ENCODE results near the gene IFT122. TPM values are rescaled to one million over a fixed set of nuclear protein-coding genes. Genes with fewer than 3 reads are reported as not detected.

IFT122 gene
- total RNA-seq, 5 donors from 2014 or later (not counting 1 experiment from before 2014, with no cell fraction given) = 15.0 to 23.9 (median 18.1) TPM

GRCh38 chr3:129530251-129530791, 90.3 kb downstream of the IFT122 start:
- Mint-ChIP-seq H3K36me3 (no peaks in the 10 kb centered on the region), H3K4me3 (no peak overlapping the region), H3K9me3 (no peaks in the 10 kb centered on the region), H3K4me1 (no peaks in the 10 kb centered on the region), H3K27me3 (peaks cover 0 to 2% of the 10 kb centered on the region in 2 donors), H3K27ac (no peak overlapping the region)
- H3K27me3 ChIP-seq (replicated peaks in 1 of 2; ENCODE audit: control insufficient read depth in 2 of 2, extremely low read depth in 1 of 2, insufficient read depth in 2 of 2, low read length in 1 of 2) = peaks cover 0 to 15% of the 10 kb centered on the region in 2 experiments
- DNase-seq = no peak
- no peaks in the 10 kb centered on the region for H3K9me3 ChIP-seq
- ATAC-seq (replicated peaks in 1 of 4) = no peak
- no peak overlapping the region for H3K27ac ChIP-seq (ENCODE audit: low read length)
- no peaks in the 10 kb centered on the region for H3K36me3 ChIP-seq (ENCODE audit: control insufficient read depth in 2 of 2, extremely low read depth in 1 of 2, insufficient read depth in 1 of 2, low read length in 1 of 2)
- CTCF ChIA-PET = no interaction called here
- H3K4me3 ChIP-seq (ENCODE audit: control insufficient read depth in 1 of 2, extremely low read depth in 1 of 2, low read length in 1 of 2) = no peak overlapping the region
- no peaks in the 10 kb centered on the region for H3K4me1 ChIP-seq (ENCODE audit: control insufficient read depth in 1 of 2, extremely low read depth in 1 of 2, insufficient read depth in 2 of 2, low read length in 2 of 2)
- POLR2A ChIA-PET = no interaction called here
- WGBS (ENCODE audit: insufficient coverage) = 82% methylated on average over 3 of the region's 6 CpGs

GRCh38 chr3:129530821-129531220, 90.8 kb downstream of the IFT122 start:
- ChIA-PET CTCF (no interaction called here), POLR2A (no interaction called here)
- 95% methylated on average over 11 of the region's 13 CpGs for WGBS (ENCODE audit: insufficient coverage)
- Histone ChIP-seq H3K27ac (ENCODE audit: low read length) (no peak overlapping the region), H3K4me1 (ENCODE audit: control insufficient read depth in 1 of 2, extremely low read depth in 1 of 2, insufficient read depth in 2 of 2, low read length in 2 of 2) (no peaks in the 10 kb centered on the region), H3K9me3 (no peaks in the 10 kb centered on the region), H3K36me3 (ENCODE audit: control insufficient read depth in 2 of 2, extremely low read depth in 1 of 2, insufficient read depth in 1 of 2, low read length in 1 of 2) (no peaks in the 10 kb centered on the region), H3K4me3 (ENCODE audit: control insufficient read depth in 1 of 2, extremely low read depth in 1 of 2, low read length in 1 of 2) (no peak overlapping the region), H3K27me3 (replicated peaks in 1 of 2; ENCODE audit: control insufficient read depth in 2 of 2, extremely low read depth in 1 of 2, insufficient read depth in 2 of 2, low read length in 1 of 2) (peaks cover 0 to 15% of the 10 kb centered on the region in 2 experiments)
- no peak for DNase-seq
- H3K27ac Mint-ChIP-seq = no peak overlapping the region
- H3K9me3 Mint-ChIP-seq = no peaks in the 10 kb centered on the region
- no peaks in the 10 kb centered on the region for H3K4me1 Mint-ChIP-seq
- no peak overlapping the region for H3K4me3 Mint-ChIP-seq
- ATAC-seq (replicated peaks in 1 of 4) = no peak
- H3K27me3 Mint-ChIP-seq = peaks cover 0 to 2% of the 10 kb centered on the region in 2 donors
- no peaks in the 10 kb centered on the region for H3K36me3 Mint-ChIP-seq

- ChIA-PET POLR2A (no interaction called here), CTCF (no interaction called here)
- H3K9me3 Mint-ChIP-seq = no peaks in the 10 kb centered on the region
- peaks cover 0 to 15% of the 10 kb centered on the region in 2 experiments for H3K27me3 ChIP-seq (replicated peaks in 1 of 2; ENCODE audit: control insufficient read depth in 2 of 2, extremely low read depth in 1 of 2, insufficient read depth in 2 of 2, low read length in 1 of 2)
- no peak overlapping the region for H3K4me3 Mint-ChIP-seq
- H3K4me3 ChIP-seq (ENCODE audit: control insufficient read depth in 1 of 2, extremely low read depth in 1 of 2, low read length in 1 of 2) = no peak overlapping the region
- H3K27ac Mint-ChIP-seq = no peak overlapping the region
- H3K4me1 Mint-ChIP-seq = no peaks in the 10 kb centered on the region
- H3K4me1 ChIP-seq (ENCODE audit: control insufficient read depth in 1 of 2, extremely low read depth in 1 of 2, insufficient read depth in 2 of 2, low read length in 2 of 2) = no peaks in the 10 kb centered on the region
- peaks cover 0 to 2% of the 10 kb centered on the region in 2 donors for H3K27me3 Mint-ChIP-seq
- no peak overlapping the region for H3K27ac ChIP-seq (ENCODE audit: low read length)
- ATAC-seq (replicated peaks in 1 of 4) = no peak
- no peaks in the 10 kb centered on the region for H3K36me3 Mint-ChIP-seq
- no peak for DNase-seq
- no peaks in the 10 kb centered on the region for H3K9me3 ChIP-seq
- no peaks in the 10 kb centered on the region for H3K36me3 ChIP-seq (ENCODE audit: control insufficient read depth in 2 of 2, extremely low read depth in 1 of 2, insufficient read depth in 1 of 2, low read length in 1 of 2)
- WGBS (ENCODE audit: insufficient coverage) = 91% methylated on average over 8 of the region's 11 CpGs
These were observed 91.7 kb downstream of the IFT122 start for GRCh38 chr3:129531699-129532098.

- H3K4me1 ChIP-seq (ENCODE audit: control insufficient read depth in 1 of 2, extremely low read depth in 1 of 2, insufficient read depth in 2 of 2, low read length in 2 of 2) = no peaks in the 10 kb centered on the region
- DNase-seq (no peak), ATAC-seq (replicated peaks in 1 of 4) (no peak)
- Mint-ChIP-seq H3K36me3 (no peaks in the 10 kb centered on the region), H3K4me3 (no peak overlapping the region), H3K27me3 (peaks cover 0 to 2% of the 10 kb centered on the region in 2 donors), H3K9me3 (no peaks in the 10 kb centered on the region), H3K4me1 (no peaks in the 10 kb centered on the region), H3K27ac (no peak overlapping the region)
- no peaks in the 10 kb centered on the region for H3K36me3 ChIP-seq (ENCODE audit: control insufficient read depth in 2 of 2, extremely low read depth in 1 of 2, insufficient read depth in 1 of 2, low read length in 1 of 2)
- no peak overlapping the region for H3K4me3 ChIP-seq (ENCODE audit: control insufficient read depth in 1 of 2, extremely low read depth in 1 of 2, low read length in 1 of 2)
- no peaks in the 10 kb centered on the region for H3K9me3 ChIP-seq
- no peak overlapping the region for H3K27ac ChIP-seq (ENCODE audit: low read length)
- WGBS (ENCODE audit: insufficient coverage) = 87% methylated on average over 20 of the region's 20 CpGs
- H3K27me3 ChIP-seq (replicated peaks in 1 of 2; ENCODE audit: control insufficient read depth in 2 of 2, extremely low read depth in 1 of 2, insufficient read depth in 2 of 2, low read length in 1 of 2) = peaks cover 0 to 15% of the 10 kb centered on the region in 2 experiments
- POLR2A ChIA-PET = no interaction called here
- CTCF ChIA-PET = no interaction called here
These were observed 92.2 kb downstream of the IFT122 start for GRCh38 chr3:129532261-129532660.

GRCh38 chr3:129533406-129533805, 93.4 kb downstream of the IFT122 start:
- WGBS (ENCODE audit: insufficient coverage) = 84% methylated on average over 13 of the region's 16 CpGs
- DNase-seq (no peak), ATAC-seq (replicated peaks in 1 of 4) (no peak)
- H3K4me3 Mint-ChIP-seq = no peak overlapping the region
- peaks cover 0 to 15% of the 10 kb centered on the region in 2 experiments for H3K27me3 ChIP-seq (replicated peaks in 1 of 2; ENCODE audit: control insufficient read depth in 2 of 2, extremely low read depth in 1 of 2, insufficient read depth in 2 of 2, low read length in 1 of 2)
- H3K27ac Mint-ChIP-seq = no peak overlapping the region
- H3K4me1 Mint-ChIP-seq = no peaks in the 10 kb centered on the region
- no peaks in the 10 kb centered on the region for H3K9me3 Mint-ChIP-seq
- no peaks in the 10 kb centered on the region for H3K36me3 ChIP-seq (ENCODE audit: control insufficient read depth in 2 of 2, extremely low read depth in 1 of 2, insufficient read depth in 1 of 2, low read length in 1 of 2)
- peaks cover 0 to 2% of the 10 kb centered on the region in 2 donors for H3K27me3 Mint-ChIP-seq
- H3K4me3 ChIP-seq (ENCODE audit: control insufficient read depth in 1 of 2, extremely low read depth in 1 of 2, low read length in 1 of 2) = no peak overlapping the region
- no peaks in the 10 kb centered on the region for H3K4me1 ChIP-seq (ENCODE audit: control insufficient read depth in 1 of 2, extremely low read depth in 1 of 2, insufficient read depth in 2 of 2, low read length in 2 of 2)
- H3K36me3 Mint-ChIP-seq = no peaks in the 10 kb centered on the region
- H3K9me3 ChIP-seq = no peaks in the 10 kb centered on the region
- POLR2A ChIA-PET = no interaction called here
- CTCF ChIA-PET = no interaction called here
- no peak overlapping the region for H3K27ac ChIP-seq (ENCODE audit: low read length)

GRCh38 chr3:129534428-129535027, 94.5 kb downstream of the IFT122 start:
- no peaks in the 10 kb centered on the region for H3K9me3 ChIP-seq
- WGBS (ENCODE audit: insufficient coverage) = 67% methylated on average over 4 of the region's 4 CpGs
- H3K4me3 ChIP-seq (ENCODE audit: control insufficient read depth in 1 of 2, extremely low read depth in 1 of 2, low read length in 1 of 2) = no peak overlapping the region
- no peaks in the 10 kb centered on the region for H3K36me3 Mint-ChIP-seq
- H3K4me3 Mint-ChIP-seq = no peak overlapping the region
- H3K27me3 Mint-ChIP-seq = peaks cover 0 to 2% of the 10 kb centered on the region in 2 donors
- no peaks in the 10 kb centered on the region for H3K4me1 Mint-ChIP-seq
- H3K36me3 ChIP-seq (ENCODE audit: control insufficient read depth in 2 of 2, extremely low read depth in 1 of 2, insufficient read depth in 1 of 2, low read length in 1 of 2) = no peaks in the 10 kb centered on the region
- peaks cover 0 to 15% of the 10 kb centered on the region in 2 experiments for H3K27me3 ChIP-seq (replicated peaks in 1 of 2; ENCODE audit: control insufficient read depth in 2 of 2, extremely low read depth in 1 of 2, insufficient read depth in 2 of 2, low read length in 1 of 2)
- H3K27ac ChIP-seq (ENCODE audit: low read length) = no peak overlapping the region
- ChIA-PET CTCF (no interaction called here), POLR2A (no interaction called here)
- no peaks in the 10 kb centered on the region for H3K4me1 ChIP-seq (ENCODE audit: control insufficient read depth in 1 of 2, extremely low read depth in 1 of 2, insufficient read depth in 2 of 2, low read length in 2 of 2)
- no peak for ATAC-seq (replicated peaks in 1 of 4)
- H3K9me3 Mint-ChIP-seq = no peaks in the 10 kb centered on the region
- no peak overlapping the region for H3K27ac Mint-ChIP-seq
- no peak for DNase-seq

Measured in T-cell (primary cell).